COLO668 (cell line): ENCODE results near the gene VWA8.
"Not testable (repeated sequence)": the region's sequence is repeated elsewhere in the genome, so short reads cannot be mapped to it uniquely, and the experiment has no call there.

Experiments
- DNase-seq: peaks from one replicate; lab custom pipeline; 2025; ENCODE audit not compliant: unreplicated experiment; lab: John Stamatoyannopoulos, UW

The VWA8 gene

DNA sequence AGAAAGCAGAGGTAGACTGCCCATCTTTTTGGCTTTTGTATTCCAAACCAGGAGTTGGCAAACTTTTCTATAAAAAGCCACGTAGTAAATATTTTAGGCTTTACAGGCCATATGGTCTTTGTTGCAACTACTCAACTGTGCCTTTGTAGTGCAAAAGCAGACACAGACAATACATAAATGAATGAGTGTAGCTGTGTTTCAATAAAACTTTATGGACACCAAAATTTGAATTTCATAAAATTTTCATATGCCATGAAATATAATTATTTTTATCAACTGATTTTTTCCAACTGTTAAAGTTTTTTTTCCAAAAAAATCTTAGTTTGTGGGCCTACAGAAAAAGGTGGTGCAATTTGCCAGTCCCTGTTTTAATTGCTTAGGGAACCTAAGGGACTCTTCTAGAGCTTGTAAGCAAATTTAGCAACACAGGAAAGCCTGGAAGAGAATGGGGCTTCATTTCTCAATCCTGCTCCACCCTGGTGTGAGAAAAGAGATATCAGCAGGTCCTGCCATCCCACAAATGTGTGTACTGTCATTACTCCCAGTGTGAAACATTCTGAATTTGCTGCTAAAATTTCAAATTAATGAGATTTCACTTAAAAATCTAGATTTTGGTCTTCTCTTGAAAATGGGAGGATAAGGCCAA lies 309.4 kb downstream of the VWA8 start:
- DNase-seq, result no peak

GRCh38 chr13:41650706-41651105 lies 310.2 kb downstream of the VWA8 start:
- DNase-seq, result no peak

DNA sequence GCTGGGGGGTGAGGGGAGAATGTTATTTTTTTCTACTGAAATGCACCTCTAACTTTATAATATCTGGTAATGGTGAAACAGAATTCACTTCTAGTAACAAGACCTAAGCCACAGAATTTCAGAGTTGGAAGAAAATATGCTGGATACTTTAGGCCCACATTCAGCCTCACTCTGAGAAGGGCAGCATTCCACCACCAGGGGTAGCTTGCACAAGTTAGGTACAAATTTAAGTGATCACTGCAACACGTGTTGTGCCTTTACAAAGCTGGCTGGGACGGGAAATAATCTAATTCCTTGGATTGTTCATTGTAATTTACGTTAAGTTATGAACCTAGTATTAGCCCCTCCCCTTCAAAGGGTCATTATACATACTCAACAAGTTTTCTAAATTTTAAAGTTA lies 311.2 kb downstream of the VWA8 start:
- DNase-seq, result no peak

DNA sequence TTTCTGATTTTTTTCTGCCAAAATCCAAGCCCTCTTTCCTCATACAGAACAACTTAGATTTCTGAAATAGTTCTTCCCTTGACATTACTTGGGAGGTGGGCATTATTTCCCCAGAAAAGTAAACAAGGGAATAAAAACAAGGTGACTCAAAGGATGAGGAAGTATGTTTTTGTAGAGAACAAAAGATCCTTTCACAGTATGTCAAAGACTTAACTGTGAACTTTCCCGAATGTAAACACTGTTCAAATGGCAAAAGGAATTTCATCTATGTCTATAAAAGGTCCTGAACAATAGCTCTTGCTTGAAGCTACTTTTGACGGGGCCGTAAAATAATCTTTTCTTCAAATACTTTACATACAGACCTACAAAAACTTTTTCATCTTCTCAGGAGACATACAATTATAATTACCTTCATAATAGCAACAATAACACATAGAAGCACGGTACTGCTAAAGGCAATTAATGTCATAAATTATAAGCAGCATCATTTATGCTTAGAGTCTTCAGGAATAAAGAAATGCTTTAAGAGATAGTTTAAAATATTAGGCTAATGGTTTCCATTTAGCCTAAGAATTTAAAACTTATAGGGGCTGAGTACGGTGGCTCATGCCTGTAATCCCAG lies 312.5 kb downstream of the VWA8 start:
- no peak for DNase-seq

DNA sequence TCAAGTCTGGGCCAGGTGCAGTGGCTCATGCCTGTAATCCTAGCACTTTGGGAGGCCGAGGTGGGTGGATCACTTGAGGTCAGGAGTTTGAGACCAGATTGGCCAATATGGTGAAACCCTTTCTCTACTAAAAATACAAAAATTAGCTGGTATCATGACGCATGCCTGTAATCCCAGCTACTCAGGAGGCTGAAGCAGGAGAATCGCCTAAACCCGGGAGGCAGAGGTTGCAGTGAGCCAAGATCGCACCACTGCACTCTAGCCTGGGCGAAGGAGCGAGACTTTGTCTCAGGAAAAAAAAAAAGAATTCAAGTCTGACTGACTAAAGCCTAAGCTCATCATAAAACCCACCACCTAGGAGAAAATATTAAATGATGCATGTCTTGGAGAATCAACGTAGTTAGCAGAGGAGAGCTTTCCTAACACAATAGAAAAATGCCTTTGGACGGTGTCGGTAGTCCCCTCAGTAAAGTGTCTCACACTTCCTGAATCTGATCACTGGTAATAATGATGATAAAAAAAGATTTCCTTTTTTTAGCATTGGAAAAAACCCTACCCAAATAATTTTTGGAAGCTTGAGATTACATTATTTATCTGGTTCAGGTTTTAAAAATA lies 313.1 kb downstream of the VWA8 start:
- not testable (repeated sequence) for DNase-seq

DNA sequence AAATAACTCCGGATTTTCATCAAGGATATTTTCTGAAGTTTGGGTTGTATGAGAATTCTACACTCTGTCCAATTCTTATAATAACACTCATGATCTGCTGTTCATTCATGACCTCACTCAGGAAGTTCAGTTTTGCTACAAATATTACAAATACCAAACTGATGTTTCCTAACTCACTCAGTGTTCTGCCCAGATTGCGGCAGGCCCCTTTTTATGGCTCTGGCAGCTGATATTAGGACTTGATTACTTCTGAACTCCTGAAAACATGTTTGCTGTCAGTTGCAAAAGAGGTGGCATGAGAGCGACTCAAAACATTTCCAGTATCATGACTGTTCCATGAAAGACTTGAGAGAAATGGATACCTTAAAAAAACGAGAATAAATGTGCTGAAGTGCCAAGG lies 315.6 kb downstream of the VWA8 start:
- DNase-seq, result no peak

- DNase-seq, result no peak
Observed at GRCh38 chr13:41644742-41645141, 316.2 kb downstream of the VWA8 start.

DNA sequence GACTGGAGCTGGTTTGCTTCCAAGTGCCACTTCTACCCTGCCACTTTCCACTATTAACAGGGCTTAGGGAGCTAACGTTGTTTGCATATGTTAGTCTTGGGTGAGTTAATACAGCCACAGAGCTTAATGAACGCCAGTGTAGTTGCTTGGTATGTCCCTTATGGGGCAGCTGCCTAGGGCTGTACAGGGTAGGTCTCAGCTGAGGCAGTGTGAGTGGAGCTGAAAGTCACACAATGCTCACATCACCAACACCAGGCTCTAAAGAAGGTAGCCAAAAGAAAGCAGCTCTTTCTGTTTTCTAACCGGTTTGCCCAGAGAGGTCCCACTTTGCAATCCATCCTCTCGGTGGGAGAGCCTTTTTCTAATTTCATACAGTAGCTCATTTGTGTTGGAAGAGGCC lies 317.4 kb downstream of the VWA8 start:
- no peak for DNase-seq

DNA sequence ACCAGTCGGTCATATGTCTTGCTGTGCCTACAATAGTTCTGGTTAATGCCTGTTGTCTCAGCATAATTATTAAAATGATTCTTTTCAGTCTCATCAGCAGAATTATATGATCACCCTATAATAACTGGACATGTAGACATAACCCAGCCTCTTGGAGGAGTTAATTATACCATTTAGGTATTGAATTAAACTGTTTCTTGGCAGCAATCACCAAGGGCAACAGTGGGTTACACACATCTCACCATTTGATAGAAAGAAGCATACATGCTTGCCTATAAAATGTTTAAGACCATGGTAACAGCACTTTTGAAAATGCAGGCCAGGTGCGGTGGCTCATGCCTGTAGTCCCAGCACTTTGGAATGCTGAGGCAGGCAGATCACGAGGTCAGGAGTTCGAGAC lies 318.9 kb downstream of the VWA8 start:
- no peak for DNase-seq

DNA sequence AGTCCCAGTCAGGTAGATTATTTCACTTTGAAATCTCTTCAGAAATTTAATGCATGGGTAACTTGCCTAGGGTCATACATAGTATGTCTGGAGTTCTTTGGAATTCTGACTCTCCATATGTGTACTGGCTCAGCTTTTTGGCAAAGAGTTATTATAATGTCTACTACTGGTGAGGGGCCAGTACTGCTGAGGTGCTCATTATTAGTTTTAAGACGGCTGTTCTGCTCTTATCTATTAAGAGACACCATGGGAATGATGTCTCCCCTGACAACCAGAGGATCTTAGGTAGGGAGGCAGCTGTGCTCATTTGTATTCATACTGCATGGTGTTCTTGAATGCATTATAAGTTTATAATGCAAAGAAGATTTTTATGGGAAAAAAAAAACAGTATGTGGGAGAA lies 319.5 kb downstream of the VWA8 start:
- no peak for DNase-seq

DNA sequence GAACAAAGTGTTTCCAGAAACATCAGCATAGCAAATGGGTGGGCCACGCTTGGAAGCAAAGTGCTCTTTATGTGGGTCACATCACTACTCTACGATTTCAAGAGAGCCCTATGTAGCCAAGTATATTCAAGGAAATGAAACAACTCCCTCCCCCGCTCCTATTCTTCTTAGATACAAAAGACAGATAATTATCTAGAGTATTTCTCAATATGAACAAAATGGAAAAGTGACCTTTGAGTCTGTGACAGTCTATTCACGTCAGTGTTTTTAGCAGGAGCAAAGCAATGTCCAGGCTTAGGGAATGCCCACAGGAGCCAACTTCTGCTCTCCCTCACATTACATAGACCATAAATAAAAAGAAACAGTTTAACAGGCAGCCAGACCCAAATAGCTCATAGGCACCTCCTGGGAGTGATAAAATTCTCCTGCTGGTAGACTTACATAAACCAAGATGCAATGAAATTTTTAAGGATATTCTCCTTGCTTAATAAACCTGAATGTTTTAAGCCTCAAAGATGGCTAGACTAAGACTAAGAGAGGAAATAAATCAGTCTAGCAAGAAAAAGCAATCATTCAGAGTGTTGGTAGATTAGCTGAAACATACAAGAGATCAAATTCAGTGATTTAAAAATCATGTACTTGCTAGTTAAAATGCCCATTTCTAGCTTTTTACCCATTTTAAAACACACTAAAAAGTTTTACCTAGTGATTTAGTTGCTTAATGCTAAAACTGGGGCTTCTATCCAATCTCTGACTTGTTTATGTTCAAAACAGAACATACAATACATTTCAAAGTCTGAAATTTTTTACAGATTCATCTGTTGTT lies 320.7 kb downstream of the VWA8 start:
- no peak for DNase-seq

GRCh38 chr13:41639237-41639904 lies 321.5 kb downstream of the VWA8 start:
- DNase-seq, result no peak

DNA sequence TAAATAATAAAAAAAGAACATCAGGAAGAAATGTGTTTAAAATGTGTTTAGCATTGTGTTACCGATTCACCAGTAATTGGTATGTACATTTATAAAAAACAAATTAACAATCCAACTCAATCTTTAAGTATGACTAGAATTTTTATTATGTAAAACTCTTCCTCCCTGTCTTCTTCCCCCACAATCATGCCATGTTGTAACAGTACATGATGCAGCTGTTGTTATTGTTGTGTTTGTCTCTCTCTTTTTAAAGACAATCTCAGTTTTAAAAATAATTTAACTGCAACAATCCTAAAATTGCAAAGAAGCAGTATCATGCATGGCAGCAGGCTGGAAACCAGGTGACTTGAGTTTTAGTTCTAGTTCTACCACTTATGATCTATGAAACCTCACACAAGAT lies 323.3 kb downstream of the VWA8 start:
- no peak for DNase-seq

DNA sequence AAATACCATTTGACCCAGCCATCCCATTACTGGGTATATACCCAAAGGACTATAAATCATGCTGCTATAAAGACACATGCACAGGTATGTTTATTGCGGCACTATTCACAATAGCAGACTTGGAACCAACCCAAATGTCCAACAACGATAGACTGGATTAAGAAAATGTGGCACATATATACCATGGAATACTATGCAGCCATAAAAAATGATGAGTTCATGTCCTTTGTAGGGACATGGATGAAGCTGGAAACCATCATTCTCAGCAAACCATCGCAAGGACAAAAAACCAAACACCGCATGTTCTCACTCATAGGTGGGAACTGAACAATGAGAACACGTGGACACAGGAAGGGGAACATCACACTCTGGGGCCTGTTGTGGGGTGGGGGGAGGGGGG lies 323.9 kb downstream of the VWA8 start:
- DNase-seq, result not testable (repeated sequence)

DNA sequence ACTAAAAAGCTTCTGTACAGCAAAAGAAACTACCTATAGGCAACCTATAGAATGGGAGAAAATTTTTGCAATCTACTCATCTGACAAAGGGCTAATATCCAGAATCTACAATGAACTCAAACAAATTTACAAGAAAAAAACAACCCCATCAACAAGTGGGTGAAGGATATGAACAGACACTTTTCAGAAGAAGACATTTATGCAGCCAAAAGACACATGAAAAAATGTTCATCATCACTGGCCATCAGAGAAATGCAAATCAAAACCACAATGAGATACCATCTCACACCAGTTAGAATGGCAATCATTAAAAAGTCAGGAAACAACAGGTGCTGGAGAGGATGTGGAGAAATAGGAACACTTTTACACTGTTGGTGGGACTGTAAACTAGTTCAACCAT lies 324.3 kb downstream of the VWA8 start:
- DNase-seq, result not testable (repeated sequence)

GRCh38 chr13:41634407-41634806 lies 326.5 kb downstream of the VWA8 start:
- no peak for DNase-seq

GRCh38 chr13:41633776-41634175 lies 327.1 kb downstream of the VWA8 start:
- DNase-seq, result no peak

- DNase-seq, result no peak
Observed at GRCh38 chr13:41631296-41631965, 329.5 kb downstream of the VWA8 start.

- DNase-seq, result no peak
Observed at GRCh38 chr13:41627425-41627824, 333.5 kb downstream of the VWA8 start.

GRCh38 chr13:41624041-41624440 lies 336.9 kb downstream of the VWA8 start:
- no peak for DNase-seq
